Right cardiac atrium (tissue), 5 donors: ENCODE results near the gene PSMA4. TPM values are rescaled to one million over a fixed set of nuclear protein-coding genes. Genes with fewer than 3 reads are reported as not detected.
"Not testable (repeated sequence)": the region's sequence is repeated elsewhere in the genome, so short reads cannot be mapped to it uniquely, and the experiment has no call there.

Experiments used
- ATAC-seq, 2 donors: fragments of 200-7000 bp; cut with Tn5 transposase; one replicate each; pipeline versions ENCODE4 v1.8.0 to v1.9.1; 2020; ENCODE audit warnings: moderate library complexity in 2 of 2, mild to moderate bottlenecking in 1 of 2
- DNase-seq, 3 donors: peaks; one replicate each; pipeline ENCODE4 v3.0.0-alpha.2; 2020
- H3K27ac ChIP-seq: one replicate; pipeline ENCODE4 v1.5.1; 2013; ENCODE audit warnings: mild to moderate bottlenecking, low read length, control low read depth, moderate library complexity
- H3K27me3 ChIP-seq: one replicate; pipeline ENCODE4 v1.6.1; 2013; ENCODE audit not compliant: control insufficient read depth, insufficient read depth
- H3K4me1 ChIP-seq: one replicate; pipeline ENCODE4 v1.6.1; 2013; ENCODE audit warnings: low read length; ENCODE audit not compliant: control insufficient read depth, insufficient read depth
- H3K4me3 ChIP-seq: one replicate; pipeline ENCODE4 v1.5.1; 2013; ENCODE audit warnings: low read length, control low read depth
- H3K9me3 ChIP-seq: one replicate; pipeline ENCODE4 v1.6.1; 2013; ENCODE audit warnings: low read length; ENCODE audit not compliant: control insufficient read depth
- whole genome bisulfite sequencing: extraction: QIAGEN DNeasy Blood & Tissue Kit; methylation state at CpG from one replicate; pipeline ENCODE4 v1.1.7; 2013; 5-methylcytosine and 5-hydroxymethylcytosine counted together
- intact Hi-C, 4 donors: fragments of 100-400 bp; cut with DNase I; formaldehyde crosslinking; loops; one replicate each; pipeline versions ENCODE4 v1.11.0 to v1.14.0; 2022 to 2023
- polyA plus RNA-seq: library from polyadenylated mRNA; stranded (reverse); fragments of 200-250 nt; gene quantifications from one replicate; pipeline ENCODE4 v1.2.3, GENCODE V29; 2013
- total RNA-seq, 4 donors: library from RNA; stranded (reverse); fragmentation: NEBNext Ultra II Directional; extraction: Animal tissue kit (Norgen Biotek cat#: 25700); gene quantifications; one replicate each; pipeline ENCODE4 v1.2.1, GENCODE V29; 2021
- donor health status: healthy with polysubstance abuse.
- donor health status: DM: no; HTN: yes; CAD: no.
- donor health status: DM: no; HTN: no; CAD: no.
- donor health status: DM: no; HTN: yes; CAD: no; lungs with severe emphysema.
- donor health status: DM: yes; HTN: yes; CAD: no.

PSMA4 gene
- total and polyA plus RNA-seq, 5 donors, result 89.1 to 137 (median 98.3) TPM

DNA sequence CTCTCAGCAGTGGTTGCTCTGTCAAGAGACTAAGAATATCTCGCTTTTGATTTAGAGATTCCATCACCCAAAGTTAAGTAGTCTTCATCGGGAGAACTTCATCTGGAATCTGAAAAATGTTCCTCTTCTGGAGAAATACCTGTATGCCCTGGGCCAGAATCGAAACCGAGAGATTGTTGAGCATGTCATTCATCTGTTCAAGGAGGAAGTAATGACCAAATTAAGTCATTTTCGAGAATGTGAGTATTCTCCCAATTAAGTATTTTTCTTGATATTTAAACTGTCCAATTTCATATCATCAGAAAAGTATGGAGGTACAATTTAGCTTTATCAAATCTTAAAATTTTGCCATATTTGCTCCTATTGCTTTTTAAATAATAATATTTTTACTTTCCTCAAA is 12.9 kb upstream of the PSMA4 start:
- Histone ChIP-seq H3K27me3 (no peaks in the 10 kb centered on the region), H3K4me1 (no peaks in the 10 kb centered on the region), H3K9me3 (no peaks in the 10 kb centered on the region), H3K27ac (no peak overlapping the region), H3K4me3 (no peak overlapping the region)
- 86% methylated on average over 5 of the region's 5 CpGs for WGBS
- DNase-seq, result no peak
- intact Hi-C loops, result no loop called here
- no peak for ATAC-seq

DNA sequence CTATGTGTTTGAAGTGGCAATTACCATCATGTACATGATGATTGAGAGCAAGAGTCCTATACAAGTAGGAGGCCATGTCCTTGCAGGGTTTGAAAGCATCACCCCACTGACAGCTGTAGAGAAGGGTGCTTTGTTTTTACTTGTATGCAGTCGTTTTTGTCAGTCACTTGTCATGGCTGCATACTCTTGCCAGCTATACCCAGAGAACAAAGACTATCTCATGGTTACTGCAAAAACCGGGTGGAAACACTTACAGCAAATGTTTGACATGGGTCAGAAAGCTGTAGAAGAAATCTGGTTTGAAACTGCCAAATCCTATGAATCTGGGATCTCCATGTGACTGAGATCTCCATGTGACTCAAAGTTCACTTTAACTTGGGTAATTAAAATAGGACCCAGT is 6.9 kb upstream of the PSMA4 start:
- intact Hi-C loops, result no loop called here
- WGBS, result 51% methylated on average over 2 of the region's 2 CpGs
- no peaks in the 10 kb centered on the region for H3K27me3 ChIP-seq
- no peak overlapping the region for H3K27ac ChIP-seq
- H3K9me3 ChIP-seq, result no peaks in the 10 kb centered on the region
- H3K4me1 ChIP-seq, result no peaks in the 10 kb centered on the region
- ATAC-seq (no peak), DNase-seq (no peak)
- H3K4me3 ChIP-seq, result no peak overlapping the region

DNA sequence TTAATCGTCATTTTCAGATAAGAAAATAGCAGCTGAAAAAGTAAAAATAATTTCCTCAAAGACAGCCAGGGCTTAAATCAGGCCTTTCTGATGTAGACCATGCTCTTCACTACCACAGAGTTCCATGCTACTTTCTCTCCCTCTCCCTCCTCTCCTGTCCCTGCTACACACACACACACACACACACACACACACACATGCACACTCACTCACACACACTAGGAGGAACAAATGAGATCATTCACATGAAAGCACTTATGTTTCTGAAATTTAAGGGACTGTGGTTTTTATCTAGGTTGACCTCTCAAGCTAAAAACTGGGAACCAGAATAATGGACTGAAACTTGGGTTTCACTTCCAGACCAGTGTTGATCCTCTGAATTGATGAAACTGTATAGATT is 4.1 kb upstream of the PSMA4 start:
- ATAC-seq (no peak), DNase-seq (no peak)
- Histone ChIP-seq H3K4me3 (no peak overlapping the region), H3K9me3 (no peaks in the 10 kb centered on the region), H3K4me1 (peaks cover under 1% of the 10 kb centered on the region), H3K27me3 (no peaks in the 10 kb centered on the region), H3K27ac (no peak overlapping the region)
- intact Hi-C loops, result no loop called here
- 79% methylated on average over 1 of the region's 1 CpG for WGBS

DNA sequence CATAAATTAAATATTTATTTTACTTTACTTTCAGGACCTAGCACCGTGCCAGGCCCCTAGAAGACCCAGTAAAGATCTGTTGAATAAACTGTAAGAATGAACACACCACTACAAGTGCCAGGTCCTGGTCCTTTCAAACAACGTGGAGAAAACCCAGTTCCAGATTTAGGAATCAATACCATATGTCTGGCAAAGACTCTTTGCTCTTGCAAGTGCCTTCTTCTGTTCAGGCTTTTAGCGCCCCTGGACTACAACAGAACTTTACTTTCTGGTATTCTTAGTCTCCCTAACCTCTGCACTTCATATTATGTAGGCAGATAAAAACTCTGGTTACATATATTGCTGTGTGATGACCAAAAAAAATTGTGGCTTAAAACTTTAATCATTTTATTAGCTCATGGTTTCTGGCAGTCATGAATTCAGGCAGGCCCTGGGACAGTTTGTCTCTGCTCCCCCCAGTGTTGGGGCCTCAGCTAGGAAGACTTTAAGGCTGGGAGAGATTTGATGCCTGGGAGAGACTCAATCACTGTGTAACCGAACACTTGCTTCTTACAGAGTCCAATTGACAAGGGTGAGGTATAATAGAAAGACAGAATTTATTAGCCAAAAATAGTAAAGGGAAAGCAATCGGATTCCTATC is 2.9 kb upstream of the PSMA4 start:
- Histone ChIP-seq H3K4me3 (no peak overlapping the region), H3K4me1 (peaks cover 2% of the 10 kb centered on the region), H3K27me3 (no peaks in the 10 kb centered on the region), H3K27ac (peak overlapping the region; percentile 65), H3K9me3 (no peaks in the 10 kb centered on the region)
- no peak for DNase-seq
- ATAC-seq, result peak in 1 of 2 donors; percentile 22
- WGBS, result 68% methylated on average over 5 of the region's 5 CpGs
- intact Hi-C loops, result no loop called here

DNA sequence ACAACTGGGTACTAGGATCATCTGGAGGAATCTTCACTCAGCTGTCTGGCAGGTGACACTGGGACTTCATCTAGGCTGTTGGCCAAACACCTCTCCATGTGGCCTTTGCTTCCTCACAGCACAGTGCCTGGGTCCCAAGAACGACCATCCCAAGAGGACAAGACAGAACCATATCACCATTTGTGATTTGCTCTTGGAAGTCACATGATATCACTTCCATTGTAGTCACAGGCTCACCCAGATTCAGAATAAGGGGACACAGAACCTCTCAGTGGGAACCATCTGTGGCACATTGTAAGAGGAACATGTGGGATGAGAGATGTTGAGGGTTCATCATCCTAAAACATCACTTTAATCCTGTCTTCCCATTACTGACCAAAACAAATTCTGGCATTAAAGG is 1.9 kb upstream of the PSMA4 start:
- H3K27ac ChIP-seq, result peak overlapping the region; percentile 54

GRCh38 chr15:78539464-78540140 is 642 bp upstream of the PSMA4 start:
- H3K27me3 ChIP-seq, H3K4me1 ChIP-seq, intact Hi-C loops, H3K9me3 ChIP-seq, ATAC-seq: not testable (repeated sequence)
- Histone ChIP-seq H3K27ac (peak overlapping the region; percentile 95), H3K4me3 (peak overlapping the region; percentile 61)
- peak in 2 of 3 donors; percentile 14 to 54 for DNase-seq
- WGBS, result 81% methylated on average over 18 of the region's 18 CpGs

More for the DNA sequence above, 1.9 kb upstream of the PSMA4 start:
- ATAC-seq, result no peak
- Histone ChIP-seq H3K9me3 (no peaks in the 10 kb centered on the region), H3K4me3 (no peak overlapping the region), H3K27me3 (no peaks in the 10 kb centered on the region), H3K4me1 (peaks cover 2% of the 10 kb centered on the region)
- intact Hi-C loops, result no loop called here
- 64% methylated on average over 1 of the region's 1 CpG for WGBS
- DNase-seq, result no peak

- DNase-seq (no peak), ATAC-seq (no peak)
- H3K27me3 ChIP-seq, result no peaks in the 10 kb centered on the region
- H3K4me1 ChIP-seq, result peaks cover 2% of the 10 kb centered on the region
- 4% methylated on average over 17 of the region's 17 CpGs for WGBS
- H3K27ac ChIP-seq, result peak overlapping the region; percentile 95
- no peaks in the 10 kb centered on the region for H3K9me3 ChIP-seq
- H3K4me3 ChIP-seq, result peak overlapping the region; percentile 61
- intact Hi-C loops, result no loop called here
These were observed 863 bp downstream of the PSMA4 start for GRCh38 chr15:78540871-78541743.

DNA sequence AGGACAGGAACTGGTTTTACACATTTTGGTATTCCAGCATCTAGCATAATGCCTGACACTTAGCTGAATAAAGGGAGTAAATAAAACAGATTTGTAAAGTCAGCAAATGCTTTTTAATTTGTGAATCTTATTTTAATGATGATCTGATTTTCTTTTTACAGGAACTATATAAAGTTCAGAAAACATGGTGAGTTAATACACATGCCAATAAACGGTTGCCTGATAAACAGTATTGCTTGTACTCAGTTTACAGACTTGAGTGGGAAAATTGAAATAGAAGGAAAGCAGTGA is 1.4 kb downstream of the PSMA4 start:
- Histone ChIP-seq H3K27me3 (no peaks in the 10 kb centered on the region), H3K4me1 (peaks cover 2% of the 10 kb centered on the region), H3K27ac (no peak overlapping the region), H3K4me3 (peak overlapping the region; percentile 61), H3K9me3 (no peaks in the 10 kb centered on the region)
- intact Hi-C loops, result no loop called here
- no peak for DNase-seq
- ATAC-seq, result no peak
- 34% methylated on average over 1 of the region's 1 CpG for WGBS

DNA sequence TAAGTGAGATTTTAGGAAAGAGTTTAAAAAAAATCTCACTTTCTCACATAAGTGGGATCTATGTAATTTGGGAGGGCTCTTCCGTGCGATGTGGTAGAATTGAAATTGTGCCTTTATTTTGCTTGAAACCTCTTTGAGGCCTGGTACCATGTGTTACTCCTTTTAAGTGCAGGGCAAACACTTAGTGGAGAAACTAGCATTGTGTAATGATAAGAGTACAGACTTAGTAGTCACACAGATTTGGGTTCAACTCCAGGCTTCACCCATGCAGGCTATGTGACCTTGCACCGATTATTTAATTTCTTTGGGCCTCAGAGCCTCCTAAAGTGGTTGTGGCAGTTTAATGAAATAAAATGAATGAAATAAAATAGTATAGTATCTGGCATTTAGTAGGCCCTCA is 2.4 kb downstream of the PSMA4 start:
- WGBS, result 95% methylated on average over 3 of the region's 3 CpGs
- H3K27me3 ChIP-seq, result no peaks in the 10 kb centered on the region
- peaks cover 2% of the 10 kb centered on the region for H3K4me1 ChIP-seq
- intact Hi-C loops, result no loop called here
- H3K4me3 ChIP-seq, result no peak overlapping the region
- ATAC-seq (no peak), DNase-seq (no peak)
- no peak overlapping the region for H3K27ac ChIP-seq
- H3K9me3 ChIP-seq, result no peaks in the 10 kb centered on the region

DNA sequence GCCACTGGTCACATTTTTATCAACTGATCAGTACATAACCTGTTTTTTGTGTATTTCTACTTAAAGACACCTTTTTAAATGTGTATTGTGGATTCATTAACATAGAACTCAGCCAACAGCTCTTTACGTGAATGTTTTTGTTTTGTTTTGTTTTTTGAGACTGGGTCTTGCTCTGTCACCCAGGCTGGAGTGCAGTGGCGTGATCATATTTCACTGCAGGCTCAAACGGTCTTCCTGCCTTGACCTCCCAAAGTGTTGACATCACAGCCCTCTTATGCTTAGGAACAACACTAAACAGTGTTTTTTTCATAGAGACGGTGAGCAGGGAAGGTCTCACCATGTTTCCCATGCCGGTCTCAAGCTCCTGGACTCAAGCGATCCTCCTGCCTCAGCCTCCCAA is 9.9 kb downstream of the PSMA4 start:
- Histone ChIP-seq H3K4me1 (no peaks in the 10 kb centered on the region), H3K4me3 (no peak overlapping the region), H3K27me3 (no peaks in the 10 kb centered on the region), H3K9me3 (no peaks in the 10 kb centered on the region), H3K27ac (no peak overlapping the region)
- 73% methylated on average over 6 of the region's 6 CpGs for WGBS
- DNase-seq, result no peak
- no peak for ATAC-seq
- intact Hi-C loops, result no loop called here

GRCh38 chr15:78550815-78551214 is 10.6 kb downstream of the PSMA4 start:
- intact Hi-C loops, result no loop called here
- Histone ChIP-seq H3K27ac (no peak overlapping the region), H3K4me3 (no peak overlapping the region), H3K27me3 (no peaks in the 10 kb centered on the region), H3K9me3 (no peaks in the 10 kb centered on the region), H3K4me1 (no peaks in the 10 kb centered on the region)
- WGBS, result 82% methylated on average over 3 of the region's 3 CpGs
- no peak for DNase-seq
- ATAC-seq, result no peak
